ENCODE measurements around the gene PITPNM1. TPM values are rescaled to one million over a fixed set of nuclear protein-coding genes. Genes with fewer than 3 reads are reported as not detected.
A peak's percentile ranks its signal among the peaks of the same experiment; 100 is the strongest.

Gene PITPNM1
- total and polyA plus RNA-seq, 2 of the 13 experiments (the other 11 are each of a cell fraction or from before 2014, with no cell fraction given): 8.2 to 8.5 TPM

DNA sequence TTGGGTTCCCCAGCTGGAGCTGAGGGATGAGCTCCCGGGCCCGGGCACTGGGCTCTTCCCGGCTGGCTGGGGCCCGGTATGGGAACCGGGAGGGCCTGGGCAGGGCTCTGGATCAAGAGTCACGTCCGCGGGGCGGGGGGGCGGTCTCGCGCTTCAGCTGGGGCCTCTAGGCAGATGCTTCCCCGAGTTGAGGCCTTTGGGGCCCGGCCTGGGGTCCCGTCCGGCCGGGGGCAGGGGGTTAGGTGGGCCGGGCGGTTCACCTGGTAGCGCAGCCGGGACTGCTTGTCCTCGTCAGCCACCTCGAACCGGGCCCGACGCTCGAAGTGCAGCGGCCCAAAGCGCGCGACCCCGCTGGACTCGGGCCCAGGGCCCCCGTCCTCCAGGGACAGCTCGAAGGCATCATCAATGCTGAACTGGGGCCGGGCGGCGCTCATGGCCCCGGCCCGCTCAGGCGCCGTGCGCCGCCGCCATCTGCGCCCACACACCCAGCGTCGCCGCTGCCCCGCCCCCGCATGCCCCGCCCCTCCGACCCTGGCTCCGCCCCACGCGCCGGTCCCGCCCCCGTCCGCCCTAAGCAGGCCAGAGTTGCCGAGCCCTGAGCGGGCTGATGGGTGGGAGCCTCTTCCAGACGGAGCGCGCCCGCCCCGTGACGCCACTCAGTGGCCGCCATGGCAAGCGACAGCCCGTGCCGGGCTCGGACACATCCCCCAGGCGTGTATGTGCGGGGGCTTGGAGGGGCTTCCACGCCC lies 36.2 kb downstream of the PITPNM1 start, which contains the start of gene TMEM134 (continued):
- TF ChIP-seq, protein P1, sequence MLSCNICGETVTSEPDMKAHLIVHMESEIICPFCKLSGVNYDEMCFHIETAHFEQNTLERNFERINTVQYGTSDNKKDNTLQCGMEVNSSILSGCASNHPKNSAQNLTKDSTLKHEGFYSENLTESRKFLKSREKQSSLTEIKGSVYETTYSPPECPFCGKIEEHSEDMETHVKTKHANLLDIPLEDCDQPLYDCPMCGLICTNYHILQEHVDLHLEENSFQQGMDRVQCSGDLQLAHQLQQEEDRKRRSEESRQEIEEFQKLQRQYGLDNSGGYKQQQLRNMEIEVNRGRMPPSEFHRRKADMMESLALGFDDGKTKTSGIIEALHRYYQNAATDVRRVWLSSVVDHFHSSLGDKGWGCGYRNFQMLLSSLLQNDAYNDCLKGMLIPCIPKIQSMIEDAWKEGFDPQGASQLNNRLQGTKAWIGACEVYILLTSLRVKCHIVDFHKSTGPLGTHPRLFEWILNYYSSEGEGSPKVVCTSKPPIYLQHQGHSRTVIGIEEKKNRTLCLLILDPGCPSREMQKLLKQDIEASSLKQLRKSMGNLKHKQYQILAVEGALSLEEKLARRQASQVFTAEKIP (CRISPR knock-in tag; IDR thresholded peaks at IDR 0.05; ENCODE audit: borderline replicate concordance): no peak
- 0 out of 2 replicates have a peak, but pooled peaks have one; percentile 42 for TF ChIP-seq GTF2F1 (IDR thresholded peaks at IDR 0.05; ENCODE audit: low read length)
- TF ChIP-seq, protein P2, sequence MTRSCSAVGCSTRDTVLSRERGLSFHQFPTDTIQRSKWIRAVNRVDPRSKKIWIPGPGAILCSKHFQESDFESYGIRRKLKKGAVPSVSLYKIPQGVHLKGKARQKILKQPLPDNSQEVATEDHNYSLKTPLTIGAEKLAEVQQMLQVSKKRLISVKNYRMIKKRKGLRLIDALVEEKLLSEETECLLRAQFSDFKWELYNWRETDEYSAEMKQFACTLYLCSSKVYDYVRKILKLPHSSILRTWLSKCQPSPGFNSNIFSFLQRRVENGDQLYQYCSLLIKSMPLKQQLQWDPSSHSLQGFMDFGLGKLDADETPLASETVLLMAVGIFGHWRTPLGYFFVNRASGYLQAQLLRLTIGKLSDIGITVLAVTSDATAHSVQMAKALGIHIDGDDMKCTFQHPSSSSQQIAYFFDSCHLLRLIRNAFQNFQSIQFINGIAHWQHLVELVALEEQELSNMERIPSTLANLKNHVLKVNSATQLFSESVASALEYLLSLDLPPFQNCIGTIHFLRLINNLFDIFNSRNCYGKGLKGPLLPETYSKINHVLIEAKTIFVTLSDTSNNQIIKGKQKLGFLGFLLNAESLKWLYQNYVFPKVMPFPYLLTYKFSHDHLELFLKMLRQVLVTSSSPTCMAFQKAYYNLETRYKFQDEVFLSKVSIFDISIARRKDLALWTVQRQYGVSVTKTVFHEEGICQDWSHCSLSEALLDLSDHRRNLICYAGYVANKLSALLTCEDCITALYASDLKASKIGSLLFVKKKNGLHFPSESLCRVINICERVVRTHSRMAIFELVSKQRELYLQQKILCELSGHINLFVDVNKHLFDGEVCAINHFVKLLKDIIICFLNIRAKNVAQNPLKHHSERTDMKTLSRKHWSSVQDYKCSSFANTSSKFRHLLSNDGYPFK (CRISPR knock-in tag; IDR thresholded peaks at IDR 0.05; ENCODE audit: borderline replicate concordance): peak; percentile 69; the same call in 1 of the 2 replicates
- peak; percentile 65; the same call in 1 of the 2 replicates for TF ChIP-seq MEIS2 (CRISPR knock-in tag; IDR thresholded peaks at IDR 0.05)
- no peak for TF ChIP-seq ARID2 (CRISPR knock-in tag; IDR thresholded peaks at IDR 0.05; ENCODE audit: borderline replicate concordance)
- TF ChIP-seq LCORL (IDR thresholded peaks at IDR 0.05): no peak
- peak; percentile 60 for TF ChIP-seq LCORL (CRISPR knock-in tag; IDR thresholded peaks at IDR 0.05)
- TF ChIP-seq, protein P3, sequence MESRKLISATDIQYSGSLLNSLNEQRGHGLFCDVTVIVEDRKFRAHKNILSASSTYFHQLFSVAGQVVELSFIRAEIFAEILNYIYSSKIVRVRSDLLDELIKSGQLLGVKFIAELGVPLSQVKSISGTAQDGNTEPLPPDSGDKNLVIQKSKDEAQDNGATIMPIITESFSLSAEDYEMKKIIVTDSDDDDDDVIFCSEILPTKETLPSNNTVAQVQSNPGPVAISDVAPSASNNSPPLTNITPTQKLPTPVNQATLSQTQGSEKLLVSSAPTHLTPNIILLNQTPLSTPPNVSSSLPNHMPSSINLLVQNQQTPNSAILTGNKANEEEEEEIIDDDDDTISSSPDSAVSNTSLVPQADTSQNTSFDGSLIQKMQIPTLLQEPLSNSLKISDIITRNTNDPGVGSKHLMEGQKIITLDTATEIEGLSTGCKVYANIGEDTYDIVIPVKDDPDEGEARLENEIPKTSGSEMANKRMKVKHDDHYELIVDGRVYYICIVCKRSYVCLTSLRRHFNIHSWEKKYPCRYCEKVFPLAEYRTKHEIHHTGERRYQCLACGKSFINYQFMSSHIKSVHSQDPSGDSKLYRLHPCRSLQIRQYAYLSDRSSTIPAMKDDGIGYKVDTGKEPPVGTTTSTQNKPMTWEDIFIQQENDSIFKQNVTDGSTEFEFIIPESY (CRISPR knock-in tag; IDR thresholded peaks at IDR 0.05): no peak
- TF ChIP-seq, protein P4, sequence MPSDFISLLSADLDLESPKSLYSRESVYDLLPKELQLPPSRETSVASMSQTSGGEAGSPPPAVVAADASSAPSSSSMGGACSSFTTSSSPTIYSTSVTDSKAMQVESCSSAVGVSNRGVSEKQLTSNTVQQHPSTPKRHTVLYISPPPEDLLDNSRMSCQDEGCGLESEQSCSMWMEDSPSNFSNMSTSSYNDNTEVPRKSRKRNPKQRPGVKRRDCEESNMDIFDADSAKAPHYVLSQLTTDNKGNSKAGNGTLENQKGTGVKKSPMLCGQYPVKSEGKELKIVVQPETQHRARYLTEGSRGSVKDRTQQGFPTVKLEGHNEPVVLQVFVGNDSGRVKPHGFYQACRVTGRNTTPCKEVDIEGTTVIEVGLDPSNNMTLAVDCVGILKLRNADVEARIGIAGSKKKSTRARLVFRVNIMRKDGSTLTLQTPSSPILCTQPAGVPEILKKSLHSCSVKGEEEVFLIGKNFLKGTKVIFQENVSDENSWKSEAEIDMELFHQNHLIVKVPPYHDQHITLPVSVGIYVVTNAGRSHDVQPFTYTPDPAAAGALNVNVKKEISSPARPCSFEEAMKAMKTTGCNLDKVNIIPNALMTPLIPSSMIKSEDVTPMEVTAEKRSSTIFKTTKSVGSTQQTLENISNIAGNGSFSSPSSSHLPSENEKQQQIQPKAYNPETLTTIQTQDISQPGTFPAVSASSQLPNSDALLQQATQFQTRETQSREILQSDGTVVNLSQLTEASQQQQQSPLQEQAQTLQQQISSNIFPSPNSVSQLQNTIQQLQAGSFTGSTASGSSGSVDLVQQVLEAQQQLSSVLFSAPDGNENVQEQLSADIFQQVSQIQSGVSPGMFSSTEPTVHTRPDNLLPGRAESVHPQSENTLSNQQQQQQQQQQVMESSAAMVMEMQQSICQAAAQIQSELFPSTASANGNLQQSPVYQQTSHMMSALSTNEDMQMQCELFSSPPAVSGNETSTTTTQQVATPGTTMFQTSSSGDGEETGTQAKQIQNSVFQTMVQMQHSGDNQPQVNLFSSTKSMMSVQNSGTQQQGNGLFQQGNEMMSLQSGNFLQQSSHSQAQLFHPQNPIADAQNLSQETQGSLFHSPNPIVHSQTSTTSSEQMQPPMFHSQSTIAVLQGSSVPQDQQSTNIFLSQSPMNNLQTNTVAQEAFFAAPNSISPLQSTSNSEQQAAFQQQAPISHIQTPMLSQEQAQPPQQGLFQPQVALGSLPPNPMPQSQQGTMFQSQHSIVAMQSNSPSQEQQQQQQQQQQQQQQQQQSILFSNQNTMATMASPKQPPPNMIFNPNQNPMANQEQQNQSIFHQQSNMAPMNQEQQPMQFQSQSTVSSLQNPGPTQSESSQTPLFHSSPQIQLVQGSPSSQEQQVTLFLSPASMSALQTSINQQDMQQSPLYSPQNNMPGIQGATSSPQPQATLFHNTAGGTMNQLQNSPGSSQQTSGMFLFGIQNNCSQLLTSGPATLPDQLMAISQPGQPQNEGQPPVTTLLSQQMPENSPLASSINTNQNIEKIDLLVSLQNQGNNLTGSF (CRISPR knock-in tag; IDR thresholded peaks at IDR 0.05): no peak
- peak; percentile 78; the same call in 1 of the 2 replicates for TF ChIP-seq MEIS1 (CRISPR knock-in tag; IDR thresholded peaks at IDR 0.05; ENCODE audit: borderline replicate concordance)
- TF ChIP-seq, protein P5, sequence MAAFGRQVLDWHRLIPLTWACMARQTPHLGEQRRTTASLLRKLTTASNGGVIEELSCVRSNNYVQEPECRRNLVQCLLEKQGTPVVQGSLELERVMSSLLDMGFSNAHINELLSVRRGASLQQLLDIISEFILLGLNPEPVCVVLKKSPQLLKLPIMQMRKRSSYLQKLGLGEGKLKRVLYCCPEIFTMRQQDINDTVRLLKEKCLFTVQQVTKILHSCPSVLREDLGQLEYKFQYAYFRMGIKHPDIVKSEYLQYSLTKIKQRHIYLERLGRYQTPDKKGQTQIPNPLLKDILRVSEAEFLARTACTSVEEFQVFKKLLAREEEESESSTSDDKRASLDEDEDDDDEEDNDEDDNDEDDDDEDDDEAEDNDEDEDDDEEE (CRISPR knock-in tag; IDR thresholded peaks at IDR 0.05): no peak
- no peak for TF ChIP-seq KLF13 (CRISPR knock-in tag; IDR thresholded peaks at IDR 0.05)
- TF ChIP-seq SYNCRIP (IDR thresholded peaks at IDR 0.05; ENCODE audit: insufficient read depth, low read depth, low read length): no peak

Measured in HepG2 (cell line).